ENCODE measurements around the gene DLX3.

DNA sequence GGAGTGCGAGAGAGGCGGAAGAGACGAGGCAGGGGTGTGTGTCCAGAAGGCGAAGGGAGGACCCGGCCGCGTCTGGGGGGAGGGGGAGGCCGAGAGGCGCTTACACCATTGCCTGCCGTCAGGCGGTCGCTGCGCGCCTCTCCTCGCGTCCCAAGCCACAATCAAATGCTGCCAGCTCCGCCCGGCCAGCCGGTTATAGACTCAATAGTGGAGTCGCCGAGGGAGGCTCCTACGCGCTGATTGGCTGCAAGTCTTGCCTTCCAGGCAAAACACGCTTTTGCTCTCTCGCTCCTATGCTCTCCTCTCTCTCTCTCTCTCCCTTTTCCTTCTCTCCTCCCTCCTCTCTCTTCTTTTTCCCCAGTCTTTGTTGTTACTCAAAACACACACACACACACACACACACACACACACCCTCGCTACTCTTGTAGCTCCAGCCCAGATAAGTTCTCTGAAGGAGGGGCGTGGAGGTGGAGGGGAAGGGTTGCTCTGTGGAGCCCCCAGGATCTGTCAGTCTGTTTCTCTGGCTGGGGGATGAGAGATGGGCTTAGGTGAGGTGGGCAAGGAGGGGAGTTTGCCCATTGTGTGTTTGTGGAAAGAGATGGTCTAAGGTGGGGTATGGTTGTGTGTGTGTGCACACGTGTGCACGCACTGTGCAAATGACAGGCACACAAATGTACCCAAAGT is at the start of gene DLX3:
- TF ChIP-seq POLR2A (IDR thresholded peaks at IDR 0.05) (peak; percentile 87), POLR2AphosphoS5 (IDR thresholded peaks at IDR 0.05) (peak; percentile 93)
- TF ChIP-seq, protein P1, sequence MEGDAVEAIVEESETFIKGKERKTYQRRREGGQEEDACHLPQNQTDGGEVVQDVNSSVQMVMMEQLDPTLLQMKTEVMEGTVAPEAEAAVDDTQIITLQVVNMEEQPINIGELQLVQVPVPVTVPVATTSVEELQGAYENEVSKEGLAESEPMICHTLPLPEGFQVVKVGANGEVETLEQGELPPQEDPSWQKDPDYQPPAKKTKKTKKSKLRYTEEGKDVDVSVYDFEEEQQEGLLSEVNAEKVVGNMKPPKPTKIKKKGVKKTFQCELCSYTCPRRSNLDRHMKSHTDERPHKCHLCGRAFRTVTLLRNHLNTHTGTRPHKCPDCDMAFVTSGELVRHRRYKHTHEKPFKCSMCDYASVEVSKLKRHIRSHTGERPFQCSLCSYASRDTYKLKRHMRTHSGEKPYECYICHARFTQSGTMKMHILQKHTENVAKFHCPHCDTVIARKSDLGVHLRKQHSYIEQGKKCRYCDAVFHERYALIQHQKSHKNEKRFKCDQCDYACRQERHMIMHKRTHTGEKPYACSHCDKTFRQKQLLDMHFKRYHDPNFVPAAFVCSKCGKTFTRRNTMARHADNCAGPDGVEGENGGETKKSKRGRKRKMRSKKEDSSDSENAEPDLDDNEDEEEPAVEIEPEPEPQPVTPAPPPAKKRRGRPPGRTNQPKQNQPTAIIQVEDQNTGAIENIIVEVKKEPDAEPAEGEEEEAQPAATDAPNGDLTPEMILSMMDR (IDR thresholded peaks at IDR 0.05) = peak in 1 of 4 experiments; percentile 29

Data from prostate gland (tissue), 2 donors.